DOHH2 (cell line): ENCODE measurements around the gene KDM6A.

ENCODE experiments used
- H3F3A ChIP-seq: fragments of 200-600 bp; sonication (generic), shearing (Covaris generic); 2 replicates; pipeline ENCODE4 v1.6.0; 2016; ENCODE audit warnings: antibody characterized with exemption, mild to moderate bottlenecking; ENCODE audit not compliant: control insufficient read depth, insufficient read depth
- H3K27ac ChIP-seq: fragments of 200-600 bp; sonication (generic); 2 replicates; pipeline ENCODE4 v1.5.1; 2014; ENCODE audit warnings: low read depth, mild to moderate bottlenecking, low read length, moderate library complexity
- H3K27me3 ChIP-seq: fragments of 200-600 bp; sonication (generic); 2 replicates; pipeline ENCODE4 v1.6.1; 2014; ENCODE audit warnings: mild to moderate bottlenecking, low read length, mixed read lengths; ENCODE audit not compliant: control insufficient read depth
- H3K36me3 ChIP-seq: fragments of 200-600 bp; sonication (generic); 2 replicates; pipeline ENCODE4 v1.6.1; 2014; ENCODE audit warnings: mild to moderate bottlenecking, low read length, moderate library complexity, mixed read lengths; ENCODE audit not compliant: control insufficient read depth
- H3K4me1 ChIP-seq: fragments of 200-600 bp; sonication (generic); 2 replicates; pipeline ENCODE4 v1.6.1; 2014; ENCODE audit warnings: mild to moderate bottlenecking, low read length, mixed read lengths; ENCODE audit not compliant: control insufficient read depth
- H3K4me2 ChIP-seq: fragments of 200-600 bp; sonication (generic); 2 replicates; pipeline ENCODE4 v1.6.0; 2014; ENCODE audit warnings: mild to moderate bottlenecking, low read length, moderate library complexity
- H3K4me3 ChIP-seq: fragments of 200-600 bp; sonication (generic); 2 replicates; pipeline ENCODE4 v1.5.1; 2014; ENCODE audit warnings: mild to moderate bottlenecking, low read length, mixed read lengths
- H3K79me2 ChIP-seq: fragments of 200-600 bp; sonication (generic); 2 replicates; pipeline ENCODE4 v1.6.1; 2014; ENCODE audit warnings: mild to moderate bottlenecking, low read length, mixed read lengths; ENCODE audit not compliant: control insufficient read depth
- H3K9me2 ChIP-seq: fragments of 200-600 bp; sonication (generic); replicated peaks from 2 replicates; pipeline ENCODE4 v1.6.1; 2014; ENCODE audit warnings: mild to moderate bottlenecking, low read length, mixed read lengths; ENCODE audit not compliant: control insufficient read depth
- H3K9me3 ChIP-seq: fragments of 200-600 bp; sonication (generic); 2 replicates; pipeline ENCODE4 v1.6.1; 2014; ENCODE audit warnings: antibody characterized with exemption, low read length, mixed read lengths; ENCODE audit not compliant: control insufficient read depth, insufficient read depth
- H4K20me1 ChIP-seq: fragments of 200-600 bp; sonication (generic); 2 replicates; pipeline ENCODE4 v1.6.0; 2014; ENCODE audit warnings: low read depth, mild to moderate bottlenecking, antibody characterized with exemption, low read length, moderate library complexity; ENCODE audit not compliant: control insufficient read depth, insufficient read depth
- CTCF ChIP-seq: fragments of 200-600 bp; sonication (generic); IDR thresholded peaks from one replicate; pipeline ENCODE4 v1.5.1; 2014; ENCODE audit warnings: antibody characterized with exemption, mild to moderate bottlenecking, low read depth, low read length; ENCODE audit not compliant: poor library complexity, severe bottlenecking
- EZH2phosphoT487 ChIP-seq: fragments of 200-600 bp; sonication (generic); IDR thresholded peaks from 2 replicates; pipeline ENCODE4 v1.6.1; 2017; ENCODE audit warnings: borderline replicate concordance, mild to moderate bottlenecking, antibody characterized with exemption, low read length, moderate library complexity, mixed read lengths

KDM6A gene

GRCh38 chrX:44953734-44954502 is 80.9 kb downstream of the KDM6A start:
- no peaks in the 10 kb centered on the region for H4K20me1 ChIP-seq
- H3K27me3 ChIP-seq = no peaks in the 10 kb centered on the region
- H3K27ac ChIP-seq = no peak overlapping the region

GRCh38 chrX:44954562-44954961 is 81.6 kb downstream of the KDM6A start:
- Histone ChIP-seq H3K27me3 (no peaks in the 10 kb centered on the region), H3F3A (no peaks in the 10 kb centered on the region), H3K4me3 (no peak overlapping the region), H3K4me1 (no peaks in the 10 kb centered on the region), H3K9me3 (no peaks in the 10 kb centered on the region), H3K4me2 (no peak overlapping the region), H4K20me1 (no peaks in the 10 kb centered on the region), H3K36me3 (no peaks in the 10 kb centered on the region), H3K9me2 (no peaks in the 10 kb centered on the region), H3K27ac (no peak overlapping the region), H3K79me2 (peaks cover 94% of the 10 kb centered on the region)
- TF ChIP-seq CTCF = no peak
- TF ChIP-seq EZH2phosphoT487 = no peak

More at GRCh38 chrX:44953734-44954502, 80.9 kb downstream of the KDM6A start:
- H3K79me2 ChIP-seq = peaks cover 95% of the 10 kb centered on the region
- TF ChIP-seq EZH2phosphoT487 (no peak), CTCF (no peak)
- H3K36me3 ChIP-seq = no peaks in the 10 kb centered on the region
- no peaks in the 10 kb centered on the region for H3K9me3 ChIP-seq
- no peak overlapping the region for H3K4me2 ChIP-seq
- no peaks in the 10 kb centered on the region for H3K9me2 ChIP-seq
- no peaks in the 10 kb centered on the region for H3K4me1 ChIP-seq
- no peaks in the 10 kb centered on the region for H3F3A ChIP-seq
- no peak overlapping the region for H3K4me3 ChIP-seq

- Histone ChIP-seq H3K36me3 (no peaks in the 10 kb centered on the region; the same call in 1 of the 2 replicates), H3K79me2 (peaks cover 87% of the 10 kb centered on the region), H3K4me1 (no peaks in the 10 kb centered on the region), H4K20me1 (no peaks in the 10 kb centered on the region), H3K9me2 (no peaks in the 10 kb centered on the region), H3F3A (no peaks in the 10 kb centered on the region), H3K4me2 (no peak overlapping the region), H3K9me3 (no peaks in the 10 kb centered on the region), H3K27me3 (no peaks in the 10 kb centered on the region), H3K4me3 (no peak overlapping the region), H3K27ac (no peak overlapping the region)
- no peak for TF ChIP-seq EZH2phosphoT487
- TF ChIP-seq CTCF = no peak
Observed at GRCh38 chrX:44957848-44958247, 84.9 kb downstream of the KDM6A start.
